GM03348 (cell line): ENCODE data around the gene FUT9.

Experiments used
- DNase-seq: peaks from one replicate; pipeline ENCODE4 v3.0.0; 2012; ENCODE audit warnings: low spot score

The FUT9 gene

GRCh38 chr6:96015518-96016333 lies at the start of gene FUT9:
Gene FUT9 (plus strand): TSS chr6:96015974. CDS start chr6:96203156, 187,182 bp downstream.
- DNase-seq: no peak

- DNase-seq: no peak
Measured at GRCh38 chr6:95967594-95967993, 48.2 kb upstream of the FUT9 start.

- DNase-seq: no peak
Measured at GRCh38 chr6:95973976-95974375, 41.8 kb upstream of the FUT9 start.

GRCh38 chr6:95978230-95978629 lies 37.5 kb upstream of the FUT9 start:
- DNase-seq: no peak

- no peak for DNase-seq
Measured at GRCh38 chr6:95991906-95992305, 23.9 kb upstream of the FUT9 start.

- no peak for DNase-seq
Measured at GRCh38 chr6:95994151-95994550, 21.6 kb upstream of the FUT9 start.

- no peak for DNase-seq
Measured at GRCh38 chr6:95998133-95998532, 17.6 kb upstream of the FUT9 start.

GRCh38 chr6:96001891-96002575 lies 13.7 kb upstream of the FUT9 start:
- DNase-seq: no peak

GRCh38 chr6:96002576-96002910 lies 13.2 kb upstream of the FUT9 start:
- DNase-seq: no peak

GRCh38 chr6:96002912-96003311 lies 12.9 kb upstream of the FUT9 start:
- DNase-seq: no peak

GRCh38 chr6:96007663-96008062 lies 8.1 kb upstream of the FUT9 start:
- DNase-seq: no peak

- DNase-seq: no peak
Measured at GRCh38 chr6:96013531-96013930, 2.2 kb upstream of the FUT9 start.

GRCh38 chr6:96014846-96015517 lies 792 bp upstream of the FUT9 start:
- no peak for DNase-seq

- no peak for DNase-seq
Measured at GRCh38 chr6:96016334-96017069, 728 bp downstream of the FUT9 start.

GRCh38 chr6:96017070-96017359 lies 1.2 kb downstream of the FUT9 start:
- DNase-seq: no peak

- no peak for DNase-seq
Measured at GRCh38 chr6:96022225-96022624, 6.5 kb downstream of the FUT9 start.

GRCh38 chr6:96032661-96033060 lies 16.9 kb downstream of the FUT9 start:
- DNase-seq: no peak

GRCh38 chr6:96051555-96051954 lies 35.8 kb downstream of the FUT9 start:
- no peak for DNase-seq

- no peak for DNase-seq
Measured at GRCh38 chr6:96058082-96058481, 42.3 kb downstream of the FUT9 start.

- DNase-seq: no peak
Measured at GRCh38 chr6:96059586-96059985, 43.8 kb downstream of the FUT9 start.

- no peak for DNase-seq
Measured at GRCh38 chr6:96060249-96060648, 44.5 kb downstream of the FUT9 start.

GRCh38 chr6:96065213-96065612 lies 49.4 kb downstream of the FUT9 start:
- no peak for DNase-seq

GRCh38 chr6:96066376-96066775 lies 50.6 kb downstream of the FUT9 start:
- DNase-seq: no peak
